GM18951 (cell line): ENCODE measurements around the gene URAD.

Source experiments
- POLR2A ChIP-seq: IDR thresholded peaks from 4 replicates; pipeline ENCODE4 v1.6.1; 2011; ENCODE audit warnings: mild to moderate bottlenecking; ENCODE audit not compliant: insufficient read length, insufficient read depth; ENCODE audit errors: extremely low read depth
- in situ Hi-C: fragments of 300-500 bp; cut with MboI; formaldehyde crosslinking; loops from one replicate; pipeline ENCODE4 v1.12.0; 2022; ENCODE audit warnings: low sequenced_read_pairs, mixed read lengths, inconsistent platforms; ENCODE audit not compliant: unreplicated experiment

Gene URAD

GRCh38 chr13:27980280-27980998 lies 8.1 kb downstream of the URAD start:
- in situ Hi-C loops, result loop anchor here (10.0 to 25.0 kb wide), 2 partner anchors 146 to 1018 kb away; no protein-coding TSS in a partner anchor
- TF ChIP-seq POLR2A, result no peak

GRCh38 chr13:27979765-27980279 lies 8.7 kb downstream of the URAD start:
- no peak for TF ChIP-seq POLR2A
- in situ Hi-C loops, result loop anchor here (10.0 to 25.0 kb wide), 2 partner anchors 145 to 1018 kb away; no protein-coding TSS in a partner anchor

- TF ChIP-seq POLR2A, result no peak
- in situ Hi-C loops, result loop anchor here (25.0 kb wide), 1 partner anchor 1017 kb away; no protein-coding TSS in a partner anchor
Observed at GRCh38 chr13:27979001-27979643, 9.4 kb downstream of the URAD start.

- no peak for TF ChIP-seq POLR2A
- in situ Hi-C loops, result loop anchor here (25.0 kb wide), 1 partner anchor 1016 kb away; no protein-coding TSS in a partner anchor
Observed at GRCh38 chr13:27978301-27978968, 10.1 kb downstream of the URAD start.

- in situ Hi-C loops, result loop anchor here (25.0 kb wide), 1 partner anchor 1015 kb away; no protein-coding TSS in a partner anchor
- no peak for TF ChIP-seq POLR2A
Observed at GRCh38 chr13:27977476-27978300, 10.8 kb downstream of the URAD start.

GRCh38 chr13:27976362-27977091 lies 12.0 kb downstream of the URAD start:
- TF ChIP-seq POLR2A, result no peak
- in situ Hi-C loops, result loop anchor here (25.0 kb wide), 1 partner anchor 1014 kb away; no protein-coding TSS in a partner anchor

GRCh38 chr13:27975564-27976361 lies 12.7 kb downstream of the URAD start:
- in situ Hi-C loops, result loop anchor here (25.0 kb wide), 1 partner anchor 1013 kb away; no protein-coding TSS in a partner anchor
- no peak for TF ChIP-seq POLR2A

- TF ChIP-seq POLR2A, result no peak
- in situ Hi-C loops, result loop anchor here (25.0 kb wide), 1 partner anchor 587 kb away; no protein-coding TSS in a partner anchor
Observed at GRCh38 chr13:27973961-27974662, 14.4 kb downstream of the URAD start.

- TF ChIP-seq POLR2A, result no peak
- in situ Hi-C loops, result loop anchor here (25.0 kb wide), 1 partner anchor 586 kb away; no protein-coding TSS in a partner anchor
Observed at GRCh38 chr13:27973291-27973690, 15.2 kb downstream of the URAD start.

GRCh38 chr13:27972478-27972820 lies 16.0 kb downstream of the URAD start:
- TF ChIP-seq POLR2A, result no peak
- in situ Hi-C loops, result loop anchor here (25.0 kb wide), 1 partner anchor 585 kb away; no protein-coding TSS in a partner anchor
